Measurements from ENCODE around the gene ZNF785.
"Not testable (repeated sequence)": the region's sequence is repeated elsewhere in the genome, so short reads cannot be mapped to it uniquely, and the experiment has no call there.

Gene ZNF785

DNA sequence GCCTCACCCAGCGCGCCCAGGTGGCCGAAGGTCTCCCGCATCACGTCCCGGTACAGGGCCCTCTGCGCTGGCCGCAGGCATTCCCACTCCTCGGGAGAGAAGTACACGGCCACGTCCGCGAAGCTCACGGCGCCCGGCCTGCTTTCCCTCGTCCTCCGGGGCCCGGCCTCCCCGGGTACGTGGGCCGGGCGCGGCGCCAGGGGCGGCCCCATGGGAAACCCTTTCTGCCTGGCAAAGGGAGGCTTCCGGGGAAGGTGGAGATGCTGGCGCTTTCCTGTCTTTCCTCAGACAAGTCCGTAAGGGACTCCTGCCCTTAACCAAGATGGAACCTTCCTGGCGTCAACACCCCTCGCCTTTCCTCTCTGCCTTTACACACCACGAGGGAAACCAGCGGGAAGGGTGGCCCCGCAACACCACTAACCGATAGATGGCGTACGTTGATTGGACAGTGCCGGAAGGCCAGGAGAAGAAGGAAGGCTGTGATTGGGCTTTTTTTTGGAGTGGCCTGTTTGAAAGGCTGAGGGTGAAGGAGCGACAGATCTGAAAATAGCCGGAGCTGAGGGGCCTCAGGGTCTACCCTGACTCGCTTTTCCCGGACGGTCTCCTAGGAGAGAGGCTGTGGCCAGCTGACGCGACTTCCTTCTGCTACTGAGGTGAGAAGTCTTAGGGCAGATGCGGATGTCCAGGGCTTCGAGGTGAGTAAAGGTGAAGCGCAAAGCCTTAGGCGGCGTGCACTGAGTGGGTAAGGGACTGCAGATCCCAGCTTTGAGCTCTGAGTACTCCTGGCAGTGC is at the start of gene ZNF785:
ZNF785 (minus strand) TSS at position 298 of the 792 bp plus-strand sequence; CDS start at position 212, 86 bp downstream.
- peak; percentile 82 for DNase-seq

- DNase-seq = no peak
Measured at GRCh38 chr16:30633526-30633925, 48.0 kb upstream of the ZNF785 start.

DNA sequence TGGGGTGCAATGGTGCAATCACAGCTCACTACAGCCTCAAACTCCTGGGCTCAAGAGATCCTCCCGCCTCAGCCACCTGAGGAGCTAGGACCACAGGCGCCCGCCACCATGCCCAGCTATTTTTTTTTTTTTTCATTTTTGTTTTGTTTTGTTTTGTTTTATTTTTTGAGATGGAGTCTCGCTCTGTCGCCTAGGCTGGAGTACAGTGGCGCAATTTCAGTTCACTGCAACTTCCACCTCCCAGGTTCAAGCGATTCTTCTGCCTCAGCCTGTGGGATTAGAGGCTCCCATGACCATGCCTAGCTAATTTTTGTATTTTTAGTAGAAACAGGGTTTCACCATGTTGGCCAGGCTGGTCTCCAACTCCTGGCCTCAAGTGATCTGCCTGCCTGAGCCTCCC is 47.0 kb upstream of the ZNF785 start:
- not testable (repeated sequence) for DNase-seq

GRCh38 chr16:30628628-30629540 is 43.4 kb upstream of the ZNF785 start:
- DNase-seq = peak; percentile 94

GRCh38 chr16:30626236-30626635 is 40.7 kb upstream of the ZNF785 start:
- DNase-seq = no peak

DNA sequence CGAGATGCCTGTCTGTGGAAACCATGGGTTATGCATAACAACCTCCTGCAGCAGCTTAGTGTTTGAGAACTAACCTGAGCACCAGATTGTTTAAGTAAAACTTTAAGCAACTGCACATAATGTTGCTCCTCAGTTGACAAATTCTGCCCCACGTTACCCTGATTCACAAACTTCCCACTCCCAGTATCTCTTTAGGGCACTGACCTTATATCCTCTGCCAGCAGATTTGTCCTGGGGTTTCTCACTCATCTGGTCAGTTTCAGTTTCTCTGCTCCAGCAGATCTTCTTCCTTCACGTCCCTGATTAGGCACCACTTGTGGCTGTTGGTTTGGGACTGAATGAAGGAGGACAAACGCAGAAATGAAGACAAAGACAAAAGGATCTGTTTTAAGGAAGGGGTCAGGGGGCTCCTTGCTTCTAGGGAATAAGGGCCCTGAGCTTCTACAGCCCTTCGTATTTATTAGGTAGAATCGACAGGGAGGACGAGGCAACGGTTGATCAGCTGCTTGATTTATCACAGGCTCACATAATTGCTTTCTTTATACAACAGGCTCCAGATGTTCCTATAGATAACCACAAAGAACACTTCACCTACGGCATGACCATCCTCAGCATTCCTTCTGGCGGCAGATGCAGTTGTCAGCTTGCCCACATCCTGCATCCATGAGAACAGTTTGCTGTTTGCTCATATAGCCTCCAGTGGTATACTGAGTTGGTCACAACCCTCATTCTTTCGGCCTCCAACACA is 38.2 kb upstream of the ZNF785 start:
- DNase-seq = no peak

- no peak for DNase-seq
Measured at GRCh38 chr16:30622455-30623032, 37.0 kb upstream of the ZNF785 start.

GRCh38 chr16:30621765-30622164 is 36.3 kb upstream of the ZNF785 start:
- DNase-seq = no peak

- DNase-seq = no peak
Measured at GRCh38 chr16:30620169-30620568, 34.7 kb upstream of the ZNF785 start.

GRCh38 chr16:30619638-30620037 is 34.1 kb upstream of the ZNF785 start:
- no peak for DNase-seq

DNA sequence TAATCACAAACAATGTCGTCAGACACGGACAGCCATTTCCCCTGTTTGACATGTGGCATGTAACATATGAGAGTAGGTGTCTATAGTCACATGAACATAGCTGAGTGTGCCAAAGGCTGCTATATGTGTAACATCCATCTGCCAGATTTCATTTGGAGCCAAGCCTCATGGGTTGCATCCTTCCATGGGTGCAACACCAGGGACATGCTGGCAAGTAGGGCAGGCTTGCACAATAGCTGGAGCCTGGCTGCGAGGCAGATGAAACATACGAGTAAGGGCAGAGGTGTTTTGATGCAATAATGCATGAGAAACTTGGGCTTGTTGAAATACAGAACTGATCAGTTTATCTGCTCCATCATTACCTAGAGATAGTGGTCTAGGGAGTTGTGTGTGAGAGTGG is 33.7 kb upstream of the ZNF785 start:
- DNase-seq = no peak

DNA sequence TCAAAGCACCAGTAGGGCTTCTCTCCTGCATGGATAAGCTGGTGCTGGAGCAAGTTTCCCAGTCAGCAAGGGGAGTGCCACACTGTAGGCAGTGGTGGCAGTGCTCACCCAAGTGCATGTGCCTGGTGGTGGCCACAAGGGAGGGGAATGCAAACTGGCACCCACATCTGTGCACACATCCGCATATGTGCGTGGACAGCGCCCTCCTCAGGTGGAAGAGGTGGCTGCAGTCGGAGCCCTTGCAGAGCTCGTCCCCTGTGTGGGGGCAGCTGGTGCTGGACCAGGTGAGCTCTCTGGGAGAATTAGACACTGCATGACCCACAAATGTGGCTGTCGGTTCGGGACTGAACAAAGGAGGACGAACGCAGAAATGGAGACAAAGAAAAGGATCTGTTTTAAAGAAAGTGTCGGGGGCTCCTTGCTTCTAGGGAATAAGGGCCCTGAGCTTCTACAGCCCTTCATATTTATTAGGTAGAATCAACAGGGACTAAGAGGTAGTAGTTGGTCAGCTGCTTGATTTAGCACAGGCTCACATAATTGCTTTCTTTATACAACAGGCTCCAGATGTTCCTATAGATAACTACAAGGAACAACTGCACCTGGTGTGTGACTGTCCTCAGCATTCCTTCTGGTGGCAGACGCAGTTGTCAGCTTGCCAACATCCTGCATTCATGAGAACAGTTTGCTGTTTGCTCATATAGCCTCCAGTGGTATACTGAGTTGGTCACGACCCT is 30.0 kb upstream of the ZNF785 start:
- peak; percentile 74 for DNase-seq

- DNase-seq = peak; percentile 93
Measured at GRCh38 chr16:30609926-30610839, 24.7 kb upstream of the ZNF785 start, which contains the start of gene ZNF689. ZNF689 (minus strand) TSS chr16:30610389; CDS start chr16:30610041, 348 bp downstream.

DNA sequence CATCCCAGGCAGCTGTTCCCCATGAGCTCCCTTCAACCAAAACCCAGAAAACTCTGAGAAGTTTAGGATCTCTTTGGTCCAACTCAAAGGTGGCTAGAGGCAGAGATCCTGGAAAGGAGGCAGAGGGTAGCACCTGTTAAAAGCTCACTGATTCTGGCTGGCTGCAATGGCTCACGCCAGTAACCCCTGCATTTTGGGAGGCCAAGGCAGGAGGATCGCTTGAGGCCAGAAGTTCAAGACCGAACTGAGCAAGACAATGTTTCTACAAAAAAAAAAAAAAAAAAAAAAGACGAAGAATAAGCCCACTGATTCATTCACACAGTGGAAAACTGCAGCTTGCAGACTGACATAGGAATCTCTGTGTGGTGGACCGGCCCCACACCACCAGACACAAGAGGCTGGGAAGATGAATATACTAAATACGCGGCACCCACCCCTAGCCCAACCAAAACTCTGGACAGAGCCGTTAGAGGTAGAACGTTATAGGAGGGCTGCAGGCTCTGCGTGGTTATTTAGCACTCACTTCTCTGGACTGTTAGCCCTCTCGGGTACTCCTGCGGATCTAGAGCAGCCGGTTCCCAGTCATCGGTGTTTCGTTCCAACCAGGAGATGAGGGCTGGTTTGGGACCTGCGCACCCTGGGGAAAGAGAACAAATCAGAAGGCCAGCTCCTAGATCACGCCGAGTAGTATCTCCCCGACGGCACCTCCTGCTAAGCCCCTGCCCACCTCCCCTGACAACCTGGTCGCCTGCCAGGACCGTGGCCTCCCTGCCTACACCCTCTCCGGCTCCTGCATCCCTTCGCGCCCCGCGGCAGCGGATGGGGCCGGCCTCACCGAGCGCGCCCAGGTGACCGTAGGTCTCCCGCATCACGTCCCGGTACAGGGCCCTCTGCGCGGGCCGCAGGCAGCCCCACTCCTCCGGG is 23.8 kb upstream of the ZNF785 start:
- peak; percentile 71 for DNase-seq

GRCh38 chr16:30606004-30606403 is 20.5 kb upstream of the ZNF785 start:
- no peak for DNase-seq

DNA sequence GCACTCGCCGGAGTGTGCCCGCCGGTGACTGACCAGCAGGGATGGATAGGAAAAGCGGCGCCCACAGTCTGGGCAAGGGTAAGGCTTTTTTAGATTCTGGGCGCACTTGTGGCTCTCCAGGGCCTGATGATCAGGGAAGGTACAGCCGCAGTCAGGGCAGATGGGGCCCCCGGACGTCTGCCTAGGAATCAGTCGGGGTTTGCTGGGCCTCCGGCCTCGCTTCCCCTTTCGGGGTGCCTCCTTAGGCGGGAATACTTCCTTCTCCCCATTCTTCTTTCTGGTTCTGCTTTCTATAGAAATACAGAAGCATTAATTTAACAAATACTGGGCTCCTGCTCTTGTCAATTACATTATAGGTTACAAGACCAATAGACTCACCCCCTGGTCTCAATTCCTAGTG is 19.7 kb upstream of the ZNF785 start:
- no peak for DNase-seq

- no peak for DNase-seq
Measured at GRCh38 chr16:30604316-30604947, 18.9 kb upstream of the ZNF785 start.

- DNase-seq = no peak
Measured at GRCh38 chr16:30603945-30604315, 18.4 kb upstream of the ZNF785 start.

GRCh38 chr16:30602616-30603277 is 17.2 kb upstream of the ZNF785 start:
- no peak for DNase-seq
